Neural cell (in vitro differentiated cells): ENCODE results near the gene GLI2. TPM values are rescaled to one million over a fixed set of nuclear protein-coding genes. Genes with fewer than 3 reads are reported as not detected.

Experiments used
- H2AFZ ChIP-seq: fragments of 200-600, 300-800 bp; sonication (generic), shearing (Covaris generic); 2 replicates; pipeline ENCODE4 v1.6.0; 2014; ENCODE audit warnings: low read depth, mild to moderate bottlenecking, antibody characterized with exemption, low read length, moderate library complexity
- H3F3A ChIP-seq: fragments of 200-600 bp; shearing (Covaris generic); 2 replicates; pipeline ENCODE4 v1.6.1; 2016; ENCODE audit warnings: mild to moderate bottlenecking, moderate library complexity, mixed read lengths, antibody characterized with exemption, low read length; ENCODE audit not compliant: insufficient read depth, poor library complexity, severe bottlenecking
- H3K27ac ChIP-seq: fragments of 200-600, 300-800 bp; sonication (generic), shearing (Covaris generic); 2 replicates; pipeline ENCODE4 v1.5.1; 2014; ENCODE audit warnings: mild to moderate bottlenecking, low read length, moderate library complexity
- H3K27me3 ChIP-seq: fragments of 300-800, 200-600 bp; sonication (generic), shearing (Covaris generic); 2 replicates; pipeline ENCODE4 v1.6.0; 2014; ENCODE audit warnings: mild to moderate bottlenecking, low read depth, low read length, moderate library complexity; ENCODE audit not compliant: insufficient read depth
- H3K36me3 ChIP-seq: fragments of 300-800, 200-600 bp; sonication (generic), shearing (Covaris generic); 2 replicates; pipeline ENCODE4 v1.5.1; 2014; ENCODE audit warnings: mild to moderate bottlenecking, antibody characterized with exemption, low read length, moderate library complexity; ENCODE audit not compliant: insufficient read depth
- H3K4me2 ChIP-seq: fragments of 300-800, 200-600 bp; sonication (generic), shearing (Covaris generic); 2 replicates; pipeline ENCODE4 v1.6.0; 2014; ENCODE audit warnings: mild to moderate bottlenecking, low read length
- H3K4me3 ChIP-seq: fragments of 300-800, 200-600 bp; sonication (generic), shearing (Covaris generic); 2 replicates; pipeline ENCODE4 v1.5.1; 2014; ENCODE audit warnings: mild to moderate bottlenecking, low read length, moderate library complexity
- H3K79me2 ChIP-seq: fragments of 200-600 bp; shearing (Covaris generic); replicated peaks from 2 replicates; pipeline ENCODE4 v1.6.0; 2014; ENCODE audit warnings: mild to moderate bottlenecking, low read length, moderate library complexity; ENCODE audit not compliant: insufficient read depth
- H3K9ac ChIP-seq: fragments of 300-800, 200-600 bp; sonication (generic), shearing (Covaris generic); 2 replicates; pipeline ENCODE4 v1.6.1; 2016; ENCODE audit warnings: mild to moderate bottlenecking, low read length, mixed read lengths
- H3K9me2 ChIP-seq: fragments of 200-600 bp; shearing (Covaris generic); 2 replicates; pipeline ENCODE4 v1.6.1; 2016; ENCODE audit warnings: mild to moderate bottlenecking, low read length, mixed read lengths; ENCODE audit not compliant: insufficient read depth
- H3K9me3 ChIP-seq: fragments of 200-600, 300-800 bp; sonication (generic), shearing (Covaris generic); 2 replicates; pipeline ENCODE4 v1.6.1; 2016; ENCODE audit warnings: mild to moderate bottlenecking, mixed run types, low read length, moderate library complexity, mixed read lengths
- H4K20me1 ChIP-seq: fragments of 200-600 bp; shearing (Covaris generic); 2 replicates; pipeline ENCODE4 v1.6.1; 2016; ENCODE audit warnings: mild to moderate bottlenecking, mixed run types; ENCODE audit not compliant: insufficient read depth
- CTCF ChIP-seq: fragments of 450-650 bp; IDR thresholded peaks from 2 replicates; pipeline ENCODE4 v1.5.1; 2014; ENCODE audit warnings: antibody characterized with exemption, mild to moderate bottlenecking, moderate library complexity; ENCODE audit not compliant: poor library complexity, severe bottlenecking
- EP300 ChIP-seq: fragments of 450-650 bp; conservative IDR thresholded peaks from 2 replicates; pipeline ENCODE4 v1.6.1; 2014; ENCODE audit warnings: antibody characterized with exemption, mild to moderate bottlenecking, moderate library complexity; ENCODE audit not compliant: poor library complexity, severe bottlenecking
- EZH2 ChIP-seq: fragments of 200-600, 300-800 bp; shearing (Covaris generic), sonication (generic); IDR thresholded peaks from 2 replicates; pipeline ENCODE4 v1.6.1; 2014; ENCODE audit warnings: antibody characterized with exemption, low read length, borderline replicate concordance, mild to moderate bottlenecking; ENCODE audit not compliant: insufficient read depth, poor library complexity, severe bottlenecking
- MXI1 ChIP-seq: fragments of 450-650 bp; conservative IDR thresholded peaks from 2 replicates; pipeline ENCODE4 v1.6.1; 2014; ENCODE audit warnings: antibody characterized with exemption, mild to moderate bottlenecking; ENCODE audit not compliant: poor library complexity, severe bottlenecking
- POLR2AphosphoS5 ChIP-seq: IDR thresholded peaks from 2 replicates; pipeline ENCODE4 v1.6.1; 2012
- RAD21 ChIP-seq: fragments of 450-650 bp; conservative IDR thresholded peaks from 2 replicates; pipeline ENCODE4 v1.6.1; 2014; ENCODE audit warnings: antibody characterized with exemption, mild to moderate bottlenecking, moderate library complexity
- REST ChIP-seq: IDR thresholded peaks from 2 replicates; pipeline ENCODE4 v1.6.1; 2012; ENCODE audit warnings: borderline replicate concordance
- SMC3 ChIP-seq: fragments of 450-650 bp; conservative IDR thresholded peaks from 2 replicates; pipeline ENCODE4 v1.6.1; 2014; ENCODE audit warnings: antibody characterized with exemption, mild to moderate bottlenecking, moderate library complexity; ENCODE audit not compliant: poor library complexity
- TAF1 ChIP-seq: IDR thresholded peaks from 2 replicates; pipeline ENCODE4 v1.6.1; 2012; ENCODE audit warnings: low read depth
- polyA plus RNA-seq: library from polyadenylated mRNA; depleted of rRNA; stranded (reverse); fragments of >200 nt; gene quantifications from 2 replicates; pipeline ENCODE4 v1.2.3, GENCODE V29; 2014

The GLI2 gene
- polyA plus RNA-seq, 1 donor from 2014 or later, result 0.14 TPM

GRCh38 chr2:120711694-120712093, 24.0 kb upstream of the GLI2 start:
- H4K20me1 ChIP-seq, result no peaks in the 10 kb centered on the region
- H3K4me3 ChIP-seq, result no peak overlapping the region
- no peaks in the 10 kb centered on the region for H3K9me2 ChIP-seq
- no peaks in the 10 kb centered on the region for H3K9me3 ChIP-seq
- H3K4me2 ChIP-seq, result no peak overlapping the region
- no peaks in the 10 kb centered on the region for H3K27me3 ChIP-seq
- H3F3A ChIP-seq, result no peaks in the 10 kb centered on the region
- no peak overlapping the region for H3K9ac ChIP-seq
- H2AFZ ChIP-seq, result no peak overlapping the region
- TF ChIP-seq MXI1 (no peak), REST (no peak), EZH2 (no peak), POLR2AphosphoS5 (no peak), TAF1 (no peak), EP300 (no peak), SMC3 (no peak), RAD21 (no peak), CTCF (no peak)
- H3K36me3 ChIP-seq, result no peaks in the 10 kb centered on the region
- no peaks in the 10 kb centered on the region for H3K79me2 ChIP-seq
- no peak overlapping the region for H3K27ac ChIP-seq

GRCh38 chr2:120712180-120712681, 23.4 kb upstream of the GLI2 start:
- Histone ChIP-seq H4K20me1 (no peaks in the 10 kb centered on the region), H3K9me3 (no peaks in the 10 kb centered on the region), H3K36me3 (no peaks in the 10 kb centered on the region), H3K4me3 (no peak overlapping the region), H3F3A (no peaks in the 10 kb centered on the region), H3K79me2 (no peaks in the 10 kb centered on the region), H2AFZ (no peak overlapping the region), H3K9ac (no peak overlapping the region), H3K27ac (no peak overlapping the region), H3K9me2 (no peaks in the 10 kb centered on the region), H3K4me2 (no peak overlapping the region), H3K27me3 (no peaks in the 10 kb centered on the region)
- no peak for TF ChIP-seq REST
- TF ChIP-seq CTCF, result no peak
- TF ChIP-seq EZH2, result no peak
- no peak for TF ChIP-seq SMC3
- no peak for TF ChIP-seq POLR2AphosphoS5
- no peak for TF ChIP-seq MXI1
- no peak for TF ChIP-seq TAF1
- TF ChIP-seq EP300, result no peak
